CD1c-positive myeloid dendritic cell (primary cell): Measurements from ENCODE around the gene PAFAH1B1.

Experiments
- DNase-seq: peaks from one replicate; pipeline ENCODE4 v3.0.0-alpha.2; 2016; ENCODE audit errors: extremely low spot score

The PAFAH1B1 gene

GRCh38 chr17:2703181-2703580, 109.7 kb downstream of the PAFAH1B1 start:
- DNase-seq, result no peak

GRCh38 chr17:2703606-2704005, 110.2 kb downstream of the PAFAH1B1 start:
- no peak for DNase-seq

GRCh38 chr17:2704031-2704889, 110.8 kb downstream of the PAFAH1B1 start:
- no peak for DNase-seq

GRCh38 chr17:2704890-2705248, 111.4 kb downstream of the PAFAH1B1 start:
- DNase-seq, result no peak

- no peak for DNase-seq
These were observed 111.8 kb downstream of the PAFAH1B1 start for GRCh38 chr17:2705263-2705662.

- DNase-seq, result no peak
These were observed 112.7 kb downstream of the PAFAH1B1 start for GRCh38 chr17:2705888-2706795.

GRCh38 chr17:2706911-2707510, 113.6 kb downstream of the PAFAH1B1 start:
- DNase-seq, result no peak

- DNase-seq, result no peak
These were observed 114.5 kb downstream of the PAFAH1B1 start for GRCh38 chr17:2707721-2708584.

GRCh38 chr17:2708585-2709182, 115.2 kb downstream of the PAFAH1B1 start:
- no peak for DNase-seq

- peak; percentile 5 for DNase-seq
These were observed 115.8 kb downstream of the PAFAH1B1 start for GRCh38 chr17:2709183-2709661.

GRCh38 chr17:2710071-2710802, 116.8 kb downstream of the PAFAH1B1 start:
- DNase-seq, result peak; percentile 29

GRCh38 chr17:2710803-2711607, 117.6 kb downstream of the PAFAH1B1 start:
- peak; percentile 32 for DNase-seq

- peak; percentile 100 for DNase-seq
These were observed 118.3 kb downstream of the PAFAH1B1 start, which contains the start of gene CLUH for GRCh38 chr17:2711608-2712299. Gene CLUH, minus strand, starts transcription at chr17:2711764. Its CDS starts 103 bp downstream, at chr17:2711661.

GRCh38 chr17:2712300-2713043, 119.0 kb downstream of the PAFAH1B1 start:
- DNase-seq, result no peak

- DNase-seq, result no peak
These were observed 120.4 kb downstream of the PAFAH1B1 start for GRCh38 chr17:2713881-2714280.

GRCh38 chr17:2716649-2717048, 123.2 kb downstream of the PAFAH1B1 start:
- no peak for DNase-seq

GRCh38 chr17:2718150-2718938, 124.9 kb downstream of the PAFAH1B1 start:
- no peak for DNase-seq
